GM18873 (cell line): ENCODE data around the gene OR4F16.
"Not testable (repeated sequence)": the region's sequence is repeated elsewhere in the genome, so short reads cannot be mapped to it uniquely, and the experiment has no call there.

Source experiments
- ATAC-seq: cut with Tn5 transposase; IDR thresholded peaks from one replicate; pipeline ENCODE4 v1.9.1; 2021; ENCODE audit warnings: mild to moderate bottlenecking, moderate library complexity, moderate number of reproducible peaks; ENCODE audit not compliant: unreplicated experiment, low FRiP score

The OR4F16 gene

GRCh38 chr1:686554-686953 lies at the start of gene OR4F16:
Gene OR4F16, minus strand, starts transcription at chr1:686654. Its CDS starts 0 bp downstream, at chr1:686654.
- not testable (repeated sequence) for ATAC-seq

GRCh38 chr1:733649-734048 lies 47.2 kb upstream of the OR4F16 start:
- ATAC-seq, result not testable (repeated sequence)

- ATAC-seq, result not testable (repeated sequence)
These were observed 40.6 kb upstream of the OR4F16 start for GRCh38 chr1:727040-727439.
